Neural crest cell (in vitro differentiated cells): Measurements from ENCODE around the gene PTH2. TPM values are rescaled to one million over a fixed set of nuclear protein-coding genes. Genes with fewer than 3 reads are reported as not detected.

Experiments
- DNase-seq: peaks from one replicate; pipeline ENCODE4 v3.0.0; 2021; ENCODE audit warnings: low read depth, mixed read lengths, low spot score
- H3K27ac Mint-ChIP-seq: one replicate; pipeline ENCODE4 v1.8.0; 2021; ENCODE audit warnings: mild to moderate bottlenecking, mixed read lengths; ENCODE audit not compliant: unreplicated experiment
- H3K27me3 Mint-ChIP-seq: 2 replicates; pipeline ENCODE4 v1.8.0; 2021; ENCODE audit warnings: low read depth, mild to moderate bottlenecking, mixed read lengths
- H3K36me3 Mint-ChIP-seq: 2 replicates; pipeline ENCODE4 v1.8.0; 2021; ENCODE audit warnings: low read depth, mild to moderate bottlenecking, mixed read lengths
- H3K4me1 Mint-ChIP-seq: 2 replicates; pipeline ENCODE4 v1.8.0; 2021; ENCODE audit warnings: mixed read lengths
- H3K4me3 Mint-ChIP-seq: one replicate; pipeline ENCODE4 v1.8.0; 2021; ENCODE audit warnings: mild to moderate bottlenecking, mixed read lengths
- H3K9me3 Mint-ChIP-seq: 2 replicates; pipeline ENCODE4 v1.8.0; 2021; ENCODE audit warnings: mixed read lengths
- CTCF ChIP-seq: fragments of 200-600 bp; sonication (generic); conservative IDR thresholded peaks from 2 replicates; pipeline ENCODE4 v1.5.0; 2021; ENCODE audit warnings: antibody characterized with exemption, mild to moderate bottlenecking
- total RNA-seq: library from RNA; stranded (reverse); gene quantifications from 2 replicates; pipeline ENCODE4 v1.2.1, GENCODE V29; 2021

Gene PTH2
- total RNA-seq, 1 donor from 2014 or later: not detected

GRCh38 chr19:49403404-49404187 lies 19.6 kb downstream of the PTH2 start:
- no peak for DNase-seq
- no peaks in the 10 kb centered on the region for H3K27me3 Mint-ChIP-seq
- no peaks in the 10 kb centered on the region for H3K36me3 Mint-ChIP-seq
- peaks cover 8% of the 10 kb centered on the region for H3K4me1 Mint-ChIP-seq
- no peaks in the 10 kb centered on the region for H3K9me3 Mint-ChIP-seq
- H3K27ac Mint-ChIP-seq: peak overlapping the region; percentile 43
- no peak overlapping the region for H3K4me3 Mint-ChIP-seq
- no peak for TF ChIP-seq CTCF

GRCh38 chr19:49400029-49400428 lies 23.2 kb downstream of the PTH2 start:
- H3K4me1 Mint-ChIP-seq: peaks cover 8% of the 10 kb centered on the region
- H3K27ac Mint-ChIP-seq: no peak overlapping the region
- no peak for TF ChIP-seq CTCF
- H3K36me3 Mint-ChIP-seq: no peaks in the 10 kb centered on the region
- no peak overlapping the region for H3K4me3 Mint-ChIP-seq
- no peak for DNase-seq
- H3K9me3 Mint-ChIP-seq: no peaks in the 10 kb centered on the region
- no peaks in the 10 kb centered on the region for H3K27me3 Mint-ChIP-seq

GRCh38 chr19:49398931-49399330 lies 24.3 kb downstream of the PTH2 start:
- Mint-ChIP-seq H3K27me3 (peaks cover 2% of the 10 kb centered on the region), H3K4me3 (no peak overlapping the region), H3K36me3 (no peaks in the 10 kb centered on the region), H3K4me1 (peaks cover 7% of the 10 kb centered on the region), H3K27ac (peak overlapping the region; percentile 83), H3K9me3 (no peaks in the 10 kb centered on the region)
- DNase-seq: no peak
- TF ChIP-seq CTCF: no peak

- no peak overlapping the region for H3K4me3 Mint-ChIP-seq
- no peaks in the 10 kb centered on the region for H3K36me3 Mint-ChIP-seq
- H3K4me1 Mint-ChIP-seq: no peaks in the 10 kb centered on the region
- no peaks in the 10 kb centered on the region for H3K9me3 Mint-ChIP-seq
- H3K27ac Mint-ChIP-seq: no peak overlapping the region
- H3K27me3 Mint-ChIP-seq: peaks cover 2% of the 10 kb centered on the region
- DNase-seq: no peak
- TF ChIP-seq CTCF: no peak
Observed at GRCh38 chr19:49398001-49398615, 25.1 kb downstream of the PTH2 start.

- peaks cover 10% of the 10 kb centered on the region for H3K27me3 Mint-ChIP-seq
- TF ChIP-seq CTCF: no peak
- H3K27ac Mint-ChIP-seq: no peak overlapping the region
- H3K36me3 Mint-ChIP-seq: no peaks in the 10 kb centered on the region
- no peak for DNase-seq
- peaks cover 2% of the 10 kb centered on the region for H3K4me1 Mint-ChIP-seq
- H3K4me3 Mint-ChIP-seq: no peak overlapping the region
- H3K9me3 Mint-ChIP-seq: no peaks in the 10 kb centered on the region
Observed at GRCh38 chr19:49396738-49397505, 26.3 kb downstream of the PTH2 start.
